K562 (cell line): Measurements from ENCODE around the gene CACNA2D2. TPM values are rescaled to one million over a fixed set of nuclear protein-coding genes. Genes with fewer than 3 reads are reported as not detected.

Experiments
- ATAC-seq: fragments of 200-7000 bp; cut with Tn5 transposase; 3 replicates; pipeline ENCODE4 v1.9.1; 2020; ENCODE audit warnings: moderate library complexity
- BruUV-seq: library from RNA; stranded (reverse); fragments of 400-500 nt; replicated peaks from 2 replicates; lab custom pipeline; 2021; lab: Mats Ljungman, UMichigan
- CTCF ChIA-PET: fragments of 300-600 bp; formaldehyde crosslinking; extraction: SDS; loops from one replicate; lab custom pipeline; 2021; ENCODE audit warnings: low intra/inter-chr PET ratio; lab: Yijun Ruan, JAX
- POLR2A ChIA-PET: fragments of 300-600, 350-650 bp; sonication (Branson Sonifier 250); formaldehyde crosslinking; extraction: SDS; loops from one replicate; lab custom pipeline; 2021; ENCODE audit warnings: antibody characterized with exemption, inconsistent platforms; lab: Yijun Ruan, JAX
- DNase-seq, 4 experiments: peaks; one replicate each; pipeline versions ENCODE4 v3.0.0 to v3.0.0-alpha.2; 2011 to 2018; ENCODE audit warnings: low spot score in 3 of 4, mixed read lengths in 3 of 4; ENCODE audit errors: extremely low read depth in 1 of 4
- FAIRE-seq: peaks from 2 replicates; lab custom pipeline; 2011; peaks lifted over from hg19 to GRCh38; lab: Jason Lieb, UNC
- H2AFZ ChIP-seq: 2 replicates; pipeline ENCODE4 v1.6.0; 2011; ENCODE audit warnings: low read depth, low read length, control low read depth, inconsistent platforms
- H3K27ac ChIP-seq: fragments of 200-600 bp; 3 replicates; pipeline ENCODE4 v1.8.0; 2011; ENCODE audit warnings: low read depth, mild to moderate bottlenecking, control low read depth, inconsistent platforms, low read length, moderate library complexity, mixed read lengths; ENCODE audit errors: extremely low read depth
- H3K27me3 ChIP-seq, 2 experiments: fragments of 300-600 bp in 1 of 2; 2 replicates in 1 of 2; 3 replicates in 1 of 2; pipeline versions ENCODE4 v1.6.0 to v1.8.0; 2011; ENCODE audit warnings: inconsistent platforms in 2 of 2, low read length in 2 of 2, mild to moderate bottlenecking in 1 of 2, mixed read lengths in 1 of 2, moderate library complexity in 1 of 2; ENCODE audit not compliant: control insufficient read depth in 2 of 2, insufficient read depth in 2 of 2
- H3K36me3 ChIP-seq: fragments of 300-600 bp; 3 replicates; pipeline ENCODE4 v1.8.0; 2011; ENCODE audit warnings: mild to moderate bottlenecking, low read length, inconsistent platforms; ENCODE audit not compliant: control insufficient read depth, insufficient read depth
- H3K4me1 ChIP-seq, 2 experiments: fragments of 200-600 bp in 1 of 2; replicated peaks in 1 of 2; 2 replicates in 1 of 2; 3 replicates in 1 of 2; pipeline versions ENCODE4 v1.5.1 to v1.8.0; 2011; ENCODE audit warnings: inconsistent platforms in 2 of 2, low read length in 2 of 2, mild to moderate bottlenecking in 1 of 2, mixed read lengths in 1 of 2, moderate library complexity in 1 of 2; ENCODE audit not compliant: control insufficient read depth in 2 of 2, insufficient read depth in 2 of 2
- H3K4me2 ChIP-seq: 2 replicates; pipeline ENCODE4 v1.6.1; 2011; ENCODE audit warnings: low read length, control low read depth, inconsistent platforms, mixed read lengths; ENCODE audit not compliant: insufficient read depth
- H3K4me3 ChIP-seq: fragments of 200-600 bp; sonication (generic), shearing (Covaris generic); 2 replicates; pipeline ENCODE4 v1.5.1; 2016; ENCODE audit warnings: control low read depth, inconsistent platforms
- H3K79me2 ChIP-seq: fragments of 200-600 bp; 3 replicates; pipeline ENCODE4 v1.8.0; 2011; ENCODE audit warnings: low read length, inconsistent platforms; ENCODE audit not compliant: control insufficient read depth, insufficient read depth
- H3K9ac ChIP-seq, 2 experiments: 2 replicates each; pipeline versions ENCODE4 v1.6.0 to v1.6.1; 2011; ENCODE audit warnings: low read depth in 2 of 2, low read length in 2 of 2, control low read depth in 1 of 2, inconsistent platforms in 1 of 2, mild to moderate bottlenecking in 1 of 2, mixed read lengths in 1 of 2; ENCODE audit not compliant: insufficient read depth in 1 of 2
- H3K9me1 ChIP-seq: one replicate; pipeline ENCODE4 v1.6.0; 2011; ENCODE audit warnings: inconsistent platforms, mild to moderate bottlenecking, low read length, moderate library complexity; ENCODE audit not compliant: control insufficient read depth, insufficient read depth
- H3K9me3 ChIP-seq: replicated peaks from 2 replicates; pipeline ENCODE4 v1.5.1; 2011; ENCODE audit warnings: low read depth, low read length, inconsistent platforms; ENCODE audit not compliant: control insufficient read depth, insufficient read depth
- H4K20me1 ChIP-seq: replicated peaks from 2 replicates; pipeline ENCODE4 v1.6.1; 2011; ENCODE audit warnings: low read length, inconsistent platforms, mixed read lengths; ENCODE audit not compliant: control insufficient read depth, insufficient read depth
- BCOR ChIP-seq: fragments of 450-650 bp; IDR thresholded peaks from 2 replicates; pipeline ENCODE4 v1.6.1; 2016
- DMBX1 ChIP-seq: fragments of 250-450 bp; sonication (Bioruptor Pico); IDR thresholded peaks from 2 replicates; pipeline ENCODE4 v1.8.0; 2022; ENCODE audit warnings: inconsistent platforms, mild to moderate bottlenecking, moderate library complexity, borderline replicate concordance
- EWSR1 ChIP-seq: fragments of 450-650 bp; IDR thresholded peaks from 2 replicates; pipeline ENCODE4 v1.6.1; 2018; ENCODE audit warnings: borderline replicate concordance, mild to moderate bottlenecking, low read depth, moderate library complexity; ENCODE audit not compliant: partially characterized antibody
- HIVEP1 ChIP-seq: fragments of 250-450 bp; sonication (Bioruptor Pico); IDR thresholded peaks from 2 replicates; pipeline ENCODE4 v1.4.0; 2020; ENCODE audit warnings: mild to moderate bottlenecking
- WGBS: fragments of 100-300 bp; shearing (Covaris generic); methylation state at CpG from one replicate; pipeline ENCODE4 v1.1.6; 2016; ENCODE audit warnings: low coverage, mixed read lengths; ENCODE audit not compliant: insufficient coverage; ENCODE audit errors: missing lambda C conversion rate; 5-methylcytosine and 5-hydroxymethylcytosine counted together
- in situ Hi-C: fragments of 300-500 bp; cut with MboI; formaldehyde crosslinking; loops from 4 replicates; pipeline ENCODE4 v1.15.0; 2018; ENCODE audit warnings: inconsistent platforms, mixed read lengths
- intact Hi-C: fragments of 100-400 bp; cut with micrococcal nuclease; formaldehyde crosslinking; loops from 2 replicates; pipeline ENCODE4 v1.14.2; 2022
- polyA plus RNA-seq, 8 experiments: library from polyadenylated mRNA; depleted of rRNA in 4 of 8; stranded (reverse) in 5 of 8; unstranded in 3 of 8; fragments of >200 nt; fragmentation: Nextera tagmentation in 2 of 8; fragmentation: Illumina TruSeq in 1 of 8; extraction: Ambion mirVana in 2 of 8; extraction: Trizol in 1 of 8; gene quantifications; 2 replicates each; pipeline versions ENCODE4 v1.2.1 to v1.2.3, GENCODE V29; 2011 to 2014; ENCODE audit warnings: inconsistent platforms in 1 of 8, missing spikeins in 1 of 8
- total RNA-seq, 7 experiments: library from RNA; depleted of rRNA in 6 of 7; stranded (reverse); fragments of >200 nt in 6 of 7; fragmentation: Illumina TruSeq in 2 of 7; extraction: Trizol in 2 of 7; gene quantifications; 2 replicates each; pipeline versions ENCODE4 v1.2.1 to v1.2.3, GENCODE V29; 2011 to 2021; ENCODE audit warnings: low replicate concordance in 1 of 7
- TF ChIP-seq, protein P1 (sequence below): fragments of 450-650 bp; IDR thresholded peaks from 2 replicates; pipeline ENCODE4 v1.6.1; 2016; ENCODE audit warnings: low read depth, mild to moderate bottlenecking, moderate library complexity
- TF ChIP-seq, protein P2 (sequence below): sonication (generic); formaldehyde crosslinking; IDR thresholded peaks from 2 replicates; pipeline ENCODE4 v1.5.0; 2020; ENCODE audit warnings: missing genetic modification reagents
- TF ChIP-seq, protein P3 (sequence below): IDR thresholded peaks from 2 replicates; pipeline ENCODE4 v1.6.1; 2014; ENCODE audit warnings: antibody characterized with exemption

CACNA2D2 gene
- total and polyA plus RNA-seq, 9 of the 15 experiments (the other 6 are each of a cell fraction or from before 2014, with no cell fraction given): 0.11 to 0.58 (median 0.36) TPM; not detected in 2

DNA sequence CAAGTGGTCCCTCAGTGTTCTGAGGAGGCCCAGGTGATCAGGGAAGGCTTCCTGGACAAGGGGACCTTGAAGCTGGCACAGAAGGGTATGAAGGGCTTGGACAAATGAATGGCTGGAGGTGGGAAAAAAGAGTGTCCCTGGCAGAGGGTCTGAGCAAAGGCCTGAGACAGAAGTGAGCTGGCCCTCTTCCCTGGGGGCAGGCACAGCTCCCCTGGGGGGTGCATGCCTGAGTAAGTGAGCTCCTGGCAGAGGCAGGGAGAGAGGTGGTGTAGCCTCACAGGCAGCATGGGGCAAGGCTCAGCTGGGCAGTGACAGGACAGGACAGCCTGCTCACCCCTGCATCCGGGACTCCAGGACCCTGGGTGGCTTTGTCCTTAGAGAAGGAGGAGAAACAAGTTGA lies 5.4 kb upstream of the CACNA2D2 start:
- peaks cover 0 to 4% of the 10 kb centered on the region in 2 experiments; a peak in 2 of 5 replicates for H3K4me1 ChIP-seq
- in situ Hi-C loops: no loop called here
- H2AFZ ChIP-seq: no peak overlapping the region
- TF ChIP-seq EWSR1 (no peak), BCOR (no peak), DMBX1 (CRISPR knock-in tag) (no peak), HIVEP1 (CRISPR knock-in tag) (no peak)
- TF ChIP-seq, protein P1, sequence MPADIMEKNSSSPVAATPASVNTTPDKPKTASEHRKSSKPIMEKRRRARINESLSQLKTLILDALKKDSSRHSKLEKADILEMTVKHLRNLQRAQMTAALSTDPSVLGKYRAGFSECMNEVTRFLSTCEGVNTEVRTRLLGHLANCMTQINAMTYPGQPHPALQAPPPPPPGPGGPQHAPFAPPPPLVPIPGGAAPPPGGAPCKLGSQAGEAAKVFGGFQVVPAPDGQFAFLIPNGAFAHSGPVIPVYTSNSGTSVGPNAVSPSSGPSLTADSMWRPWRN: no peak
- TF ChIP-seq, protein P2, sequence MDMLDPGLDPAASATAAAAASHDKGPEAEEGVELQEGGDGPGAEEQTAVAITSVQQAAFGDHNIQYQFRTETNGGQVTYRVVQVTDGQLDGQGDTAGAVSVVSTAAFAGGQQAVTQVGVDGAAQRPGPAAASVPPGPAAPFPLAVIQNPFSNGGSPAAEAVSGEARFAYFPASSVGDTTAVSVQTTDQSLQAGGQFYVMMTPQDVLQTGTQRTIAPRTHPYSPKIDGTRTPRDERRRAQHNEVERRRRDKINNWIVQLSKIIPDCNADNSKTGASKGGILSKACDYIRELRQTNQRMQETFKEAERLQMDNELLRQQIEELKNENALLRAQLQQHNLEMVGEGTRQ (CRISPR knock-in tag): no peak
- TF ChIP-seq, protein P3, sequence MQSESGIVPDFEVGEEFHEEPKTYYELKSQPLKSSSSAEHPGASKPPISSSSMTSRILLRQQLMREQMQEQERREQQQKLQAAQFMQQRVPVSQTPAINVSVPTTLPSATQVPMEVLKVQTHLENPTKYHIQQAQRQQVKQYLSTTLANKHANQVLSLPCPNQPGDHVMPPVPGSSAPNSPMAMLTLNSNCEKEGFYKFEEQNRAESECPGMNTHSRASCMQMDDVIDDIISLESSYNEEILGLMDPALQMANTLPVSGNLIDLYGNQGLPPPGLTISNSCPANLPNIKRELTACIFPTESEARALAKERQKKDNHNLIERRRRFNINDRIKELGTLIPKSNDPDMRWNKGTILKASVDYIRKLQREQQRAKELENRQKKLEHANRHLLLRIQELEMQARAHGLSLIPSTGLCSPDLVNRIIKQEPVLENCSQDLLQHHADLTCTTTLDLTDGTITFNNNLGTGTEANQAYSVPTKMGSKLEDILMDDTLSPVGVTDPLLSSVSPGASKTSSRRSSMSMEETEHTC: no peak
- no peaks in the 10 kb centered on the region for H3K36me3 ChIP-seq
- peaks cover 5 to 72% of the 10 kb centered on the region in 2 experiments; a peak in 3 of 5 replicates for H3K27me3 ChIP-seq
- no peaks in the 10 kb centered on the region for H3K79me2 ChIP-seq
- FAIRE-seq (no peak), ATAC-seq (no peak), DNase-seq (no peak)
- H3K9ac ChIP-seq: peak overlapping the region in 1 of 2 experiments; percentile 26; a peak in 1 of 4 replicates
- CTCF ChIA-PET: no interaction called here
- H3K27ac ChIP-seq: no peak overlapping the region
- H3K4me3 ChIP-seq: no peak overlapping the region
- H3K9me1 ChIP-seq: no peaks in the 10 kb centered on the region
- intact Hi-C loops: no loop called here
- POLR2A ChIA-PET: interaction anchor here (0.6 kb wide), 1 partner anchor 1949 kb away, joined by 4 read pairs; no protein-coding TSS in a partner anchor
- H3K9me3 ChIP-seq: no peaks in the 10 kb centered on the region
- 0 out of 2 replicates have a peak, but pooled peaks cover 3% of the 10 kb centered on the region for H4K20me1 ChIP-seq
- no peak overlapping the region for H3K4me2 ChIP-seq
- no TSS peak for BruUV-seq
- no CpG with 5 or more reads among the region's 1 CpG for WGBS
